Sigmoid colon (tissue), 7 donors: ENCODE data around the gene LRRC17. TPM values are rescaled to one million over a fixed set of nuclear protein-coding genes. Genes with fewer than 3 reads are reported as not detected.

Experiments
- DNase-seq: peaks from one replicate; pipeline ENCODE4 v3.0.0-alpha.2; 2019
- H3K27ac ChIP-seq, 4 donors: fragments of 200-600 bp; sonication (generic); one replicate each; pipeline ENCODE4 v1.5.1; 2016 to 2019; ENCODE audit warnings: mild to moderate bottlenecking in 1 of 4
- H3K27me3 ChIP-seq, 3 donors: fragments of 200-600 bp; sonication (generic); one replicate each; pipeline ENCODE4 v1.5.1; 2019; ENCODE audit warnings: mild to moderate bottlenecking in 1 of 3
- H3K36me3 ChIP-seq, 4 donors: fragments of 200-600 bp; sonication (generic); one replicate each; pipeline ENCODE4 v1.5.1; 2016 to 2019
- H3K4me1 ChIP-seq, 4 donors: fragments of 200-600 bp; sonication (generic); one replicate each; pipeline ENCODE4 v1.5.1; 2017 to 2019
- H3K4me3 ChIP-seq, 4 donors: fragments of 200-600 bp; sonication (generic); one replicate each; pipeline ENCODE4 v1.5.1; 2017 to 2019; ENCODE audit warnings: mild to moderate bottlenecking in 2 of 4, moderate library complexity in 1 of 4
- H3K9me3 ChIP-seq, 4 donors: fragments of 200-600 bp in 3 of 4; sonication (generic) in 3 of 4; one replicate each; pipeline versions ENCODE4 v1.5.1 to v1.6.1; 2013 to 2019
- EP300 ChIP-seq, 4 donors: sonication (generic); formaldehyde crosslinking; IDR thresholded peaks; one replicate each; pipeline ENCODE4 v1.6.1; 2017; ENCODE audit warnings: antibody characterized with exemption in 4 of 4
- POLR2A ChIP-seq, 2 donors: fragments of 450-650 bp; IDR thresholded peaks; one replicate each; pipeline ENCODE4 v1.6.1; 2016; ENCODE audit warnings: antibody characterized with exemption in 2 of 2, mild to moderate bottlenecking in 2 of 2, moderate library complexity in 2 of 2
- POLR2AphosphoS5 ChIP-seq, 4 donors: sonication (generic); formaldehyde crosslinking; IDR thresholded peaks; one replicate each; pipeline ENCODE4 v1.6.1; 2017; ENCODE audit warnings: antibody characterized with exemption in 4 of 4
- WGBS, 2 donors: extraction: QIAGEN DNeasy Blood & Tissue Kit; methylation state at CpG; one replicate each; pipeline ENCODE4 v1.1.7; 2013; 5-methylcytosine and 5-hydroxymethylcytosine counted together
- intact Hi-C: fragments of 100-400 bp; cut with DNase I; formaldehyde crosslinking; loops from one replicate; pipeline ENCODE4 v1.15.1; 2023
- polyA plus RNA-seq, 3 donors: library from polyadenylated mRNA; stranded (reverse); fragments of 200-250 nt; gene quantifications; one replicate each; pipeline ENCODE4 v1.2.3, GENCODE V29; 2013
- total RNA-seq, 4 donors: library from RNA; depleted of rRNA; stranded (reverse); fragments of >200 nt; gene quantifications; one replicate each; pipeline ENCODE4 v1.1.0, GENCODE V29; 2016
- TF ChIP-seq, protein P1 (sequence below), 4 experiments: fragments of 450-650 bp in 3 of 4; fragments of 200-600 bp in 1 of 4; IDR thresholded peaks; one replicate each; pipeline ENCODE4 v1.5.1; 2016 to 2019; ENCODE audit warnings: antibody characterized with exemption in 4 of 4, mild to moderate bottlenecking in 3 of 4, moderate library complexity in 2 of 4
- donor health status: healthy with polysubstance abuse.
- donor health status: Bipolar disorder and iron deficiency.
- donor health status: healthy.

Gene LRRC17
- total and polyA plus RNA-seq, 7 donors = 0.41 to 5.5 (median 1.1) TPM; not detected in 1

DNA sequence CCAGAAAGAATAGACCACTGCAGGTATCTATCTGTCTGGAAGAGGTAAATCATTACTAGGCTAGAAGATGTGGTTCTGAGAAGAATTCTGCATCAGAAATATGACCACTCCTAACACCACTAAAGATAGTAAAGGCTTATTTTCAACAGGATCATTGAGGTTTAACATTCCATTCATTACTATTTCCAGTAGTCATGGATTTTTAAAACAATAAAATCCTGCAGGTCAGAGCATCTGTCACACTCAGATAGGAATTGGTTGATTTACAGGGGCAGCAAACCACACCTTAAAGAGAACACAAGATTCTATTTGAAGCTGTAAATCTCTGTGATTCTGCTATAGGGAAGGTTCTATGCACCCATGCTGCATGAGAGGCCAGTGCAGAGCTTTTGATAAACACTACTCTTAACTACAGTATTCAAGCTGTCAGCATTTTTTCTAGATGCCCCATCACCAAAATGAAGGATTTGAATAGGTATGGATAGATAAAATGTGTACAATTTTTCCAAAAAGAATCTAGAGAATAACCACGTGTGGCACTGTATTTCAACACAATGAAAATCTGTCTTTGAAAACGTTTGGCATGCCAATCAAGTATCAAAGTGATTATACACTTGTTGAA lies 14.6 kb downstream of the LRRC17 start:
- Histone ChIP-seq H3K27me3 (no peaks in the 10 kb centered on the region), H3K4me1 (no peaks in the 10 kb centered on the region), H3K4me3 (no peak overlapping the region), H3K27ac (no peak overlapping the region), H3K9me3 (no peaks in the 10 kb centered on the region), H3K36me3 (no peaks in the 10 kb centered on the region)
- intact Hi-C loops = no loop called here
- no peak for DNase-seq
- TF ChIP-seq POLR2AphosphoS5 (IDR thresholded peaks at IDR 0.05) (no peak), POLR2A (IDR thresholded peaks at IDR 0.05) (no peak), EP300 (IDR thresholded peaks at IDR 0.05) (no peak)
- TF ChIP-seq, protein P1, sequence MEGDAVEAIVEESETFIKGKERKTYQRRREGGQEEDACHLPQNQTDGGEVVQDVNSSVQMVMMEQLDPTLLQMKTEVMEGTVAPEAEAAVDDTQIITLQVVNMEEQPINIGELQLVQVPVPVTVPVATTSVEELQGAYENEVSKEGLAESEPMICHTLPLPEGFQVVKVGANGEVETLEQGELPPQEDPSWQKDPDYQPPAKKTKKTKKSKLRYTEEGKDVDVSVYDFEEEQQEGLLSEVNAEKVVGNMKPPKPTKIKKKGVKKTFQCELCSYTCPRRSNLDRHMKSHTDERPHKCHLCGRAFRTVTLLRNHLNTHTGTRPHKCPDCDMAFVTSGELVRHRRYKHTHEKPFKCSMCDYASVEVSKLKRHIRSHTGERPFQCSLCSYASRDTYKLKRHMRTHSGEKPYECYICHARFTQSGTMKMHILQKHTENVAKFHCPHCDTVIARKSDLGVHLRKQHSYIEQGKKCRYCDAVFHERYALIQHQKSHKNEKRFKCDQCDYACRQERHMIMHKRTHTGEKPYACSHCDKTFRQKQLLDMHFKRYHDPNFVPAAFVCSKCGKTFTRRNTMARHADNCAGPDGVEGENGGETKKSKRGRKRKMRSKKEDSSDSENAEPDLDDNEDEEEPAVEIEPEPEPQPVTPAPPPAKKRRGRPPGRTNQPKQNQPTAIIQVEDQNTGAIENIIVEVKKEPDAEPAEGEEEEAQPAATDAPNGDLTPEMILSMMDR (IDR thresholded peaks at IDR 0.05) = no peak
- 36 to 76% methylated on average over 2 of the region's 2 CpGs for WGBS, 2 donors

DNA sequence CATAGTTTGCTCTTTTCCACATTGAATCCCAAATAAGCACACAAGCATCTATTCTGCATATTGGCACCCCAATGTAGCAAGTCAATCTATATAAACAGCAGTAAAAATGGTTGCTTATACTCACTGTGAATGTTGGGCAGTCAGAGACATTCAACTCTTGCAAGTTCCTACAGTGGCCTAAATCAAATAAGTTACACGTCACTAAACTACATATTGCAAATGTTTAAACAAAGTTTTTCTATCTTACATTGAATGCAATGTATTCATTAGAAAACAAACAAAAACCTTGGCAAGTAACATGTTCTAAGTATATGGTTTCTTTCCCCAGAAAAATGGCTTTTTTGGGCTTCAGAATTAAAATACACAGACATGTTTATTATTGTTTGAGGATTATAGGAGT lies 19.0 kb downstream of the LRRC17 start:
- Histone ChIP-seq H3K27me3 (no peaks in the 10 kb centered on the region), H3K4me1 (no peaks in the 10 kb centered on the region), H3K9me3 (no peaks in the 10 kb centered on the region), H3K4me3 (no peak overlapping the region), H3K36me3 (no peaks in the 10 kb centered on the region), H3K27ac (no peak overlapping the region)
- DNase-seq = no peak
- WGBS, 2 donors = 44 to 75% methylated on average over 1 of the region's 1 CpG
- intact Hi-C loops = no loop called here
- no peak for TF ChIP-seq POLR2A (IDR thresholded peaks at IDR 0.05)
- TF ChIP-seq, protein P1 (IDR thresholded peaks at IDR 0.05) = no peak
- no peak for TF ChIP-seq POLR2AphosphoS5 (IDR thresholded peaks at IDR 0.05)
- no peak for TF ChIP-seq EP300 (IDR thresholded peaks at IDR 0.05)

DNA sequence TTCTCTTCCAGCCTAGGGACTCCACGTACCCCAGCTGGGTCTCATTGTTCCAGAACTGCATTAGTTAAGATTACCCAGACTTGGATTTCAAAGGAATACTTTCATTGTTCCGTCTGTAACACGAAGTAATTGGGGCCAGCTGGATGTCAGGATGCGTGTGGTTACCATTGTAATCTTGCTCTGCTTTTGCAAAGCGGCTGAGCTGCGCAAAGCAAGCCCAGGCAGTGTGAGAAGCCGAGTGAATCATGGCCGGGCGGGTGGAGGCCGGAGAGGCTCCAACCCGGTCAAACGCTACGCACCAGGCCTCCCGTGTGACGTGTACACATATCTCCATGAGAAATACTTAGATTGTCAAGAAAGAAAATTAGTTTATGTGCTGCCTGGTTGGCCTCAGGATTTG lies 21.0 kb downstream of the LRRC17 start:
- Histone ChIP-seq H3K27me3 (no peaks in the 10 kb centered on the region), H3K4me3 (no peak overlapping the region), H3K36me3 (no peaks in the 10 kb centered on the region), H3K4me1 (peaks cover 0 to 7% (median 3%) of the 10 kb centered on the region in 4 donors), H3K9me3 (no peaks in the 10 kb centered on the region), H3K27ac (peak overlapping the region; percentile 33 to 59 (median 53))
- DNase-seq = peak; percentile 88
- peak in 3 of 4 donors; percentile 23 to 49 (median 30) for TF ChIP-seq POLR2AphosphoS5 (IDR thresholded peaks at IDR 0.05)
- TF ChIP-seq, protein P1 (IDR thresholded peaks at IDR 0.05) = no peak
- WGBS, 2 donors = 83 to 89% methylated on average over 15 of the region's 15 CpGs
- intact Hi-C loops = no loop called here

DNA sequence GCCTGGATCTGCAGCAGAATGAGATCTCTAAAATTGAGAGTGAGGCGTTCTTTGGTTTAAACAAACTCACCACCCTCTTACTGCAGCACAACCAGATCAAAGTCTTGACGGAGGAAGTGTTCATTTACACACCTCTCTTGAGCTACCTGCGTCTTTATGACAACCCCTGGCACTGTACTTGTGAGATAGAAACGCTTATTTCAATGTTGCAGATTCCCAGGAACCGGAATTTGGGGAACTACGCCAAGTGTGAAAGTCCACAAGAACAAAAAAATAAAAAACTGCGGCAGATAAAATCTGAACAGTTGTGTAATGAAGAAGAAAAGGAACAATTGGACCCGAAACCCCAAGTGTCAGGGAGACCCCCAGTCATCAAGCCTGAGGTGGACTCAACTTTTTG lies 21.4 kb downstream of the LRRC17 start:
- no peak overlapping the region for H3K4me3 ChIP-seq

More for the DNA sequence above, 21.4 kb downstream of the LRRC17 start:
- TF ChIP-seq POLR2A (IDR thresholded peaks at IDR 0.05) = no peak
- no peak for TF ChIP-seq POLR2AphosphoS5 (IDR thresholded peaks at IDR 0.05)
- no peak for TF ChIP-seq EP300 (IDR thresholded peaks at IDR 0.05)
- TF ChIP-seq, protein P1 (IDR thresholded peaks at IDR 0.05) = no peak
- intact Hi-C loops = no loop called here
- no peaks in the 10 kb centered on the region for H3K9me3 ChIP-seq
- no peaks in the 10 kb centered on the region for H3K36me3 ChIP-seq
- H3K27me3 ChIP-seq = no peaks in the 10 kb centered on the region
- H3K4me1 ChIP-seq = peaks cover 0 to 12% (median 7%) of the 10 kb centered on the region in 4 donors
- H3K27ac ChIP-seq = peak overlapping the region; percentile 33 to 59 (median 53)
- 79 to 81% methylated on average over 8 of the region's 8 CpGs for WGBS, 2 donors
- DNase-seq = no peak
